ENCODE data around the gene EOLA1.
"Not testable (repeated sequence)": the region's sequence is repeated elsewhere in the genome, so short reads cannot be mapped to it uniquely, and the experiment has no call there.

The EOLA1 gene

DNA sequence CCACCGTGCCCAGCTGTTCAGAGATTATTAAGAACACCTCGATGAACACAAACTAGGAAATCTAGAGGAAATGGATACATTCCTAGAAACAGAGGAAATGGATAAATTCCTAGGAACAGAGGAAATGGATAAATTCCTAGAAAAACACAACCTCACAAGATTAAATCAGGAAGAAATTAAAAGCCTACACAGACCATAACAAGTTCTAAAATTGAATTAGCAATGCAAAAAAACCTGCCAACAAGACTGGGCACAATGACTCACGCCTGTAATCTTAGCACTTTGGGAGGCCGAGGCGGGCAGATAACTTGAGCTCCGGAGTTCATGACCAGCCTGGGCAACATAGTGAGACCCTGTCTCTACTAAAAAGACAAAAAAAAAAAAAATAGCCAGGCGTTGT lies 22.6 kb upstream of the EOLA1 start:
- H3K27ac ChIP-seq: no peak overlapping the region
- H3K36me3 ChIP-seq (replicated peaks): no peaks in the 10 kb centered on the region
- no peak for DNase-seq
- in situ Hi-C loops (cut with HindIII; ENCODE audit: low pct_ligation_motif_present, low sequenced_read_pairs): no loop called here
- no peak for TF ChIP-seq CTCF (IDR thresholded peaks at IDR 0.05; ENCODE audit: low read depth, low read length, missing control alignments)
- H3K27me3 ChIP-seq (replicated peaks): no peaks in the 10 kb centered on the region
- H3K4me3 ChIP-seq (ENCODE audit: low read depth, low read length): no peak overlapping the region

DNA sequence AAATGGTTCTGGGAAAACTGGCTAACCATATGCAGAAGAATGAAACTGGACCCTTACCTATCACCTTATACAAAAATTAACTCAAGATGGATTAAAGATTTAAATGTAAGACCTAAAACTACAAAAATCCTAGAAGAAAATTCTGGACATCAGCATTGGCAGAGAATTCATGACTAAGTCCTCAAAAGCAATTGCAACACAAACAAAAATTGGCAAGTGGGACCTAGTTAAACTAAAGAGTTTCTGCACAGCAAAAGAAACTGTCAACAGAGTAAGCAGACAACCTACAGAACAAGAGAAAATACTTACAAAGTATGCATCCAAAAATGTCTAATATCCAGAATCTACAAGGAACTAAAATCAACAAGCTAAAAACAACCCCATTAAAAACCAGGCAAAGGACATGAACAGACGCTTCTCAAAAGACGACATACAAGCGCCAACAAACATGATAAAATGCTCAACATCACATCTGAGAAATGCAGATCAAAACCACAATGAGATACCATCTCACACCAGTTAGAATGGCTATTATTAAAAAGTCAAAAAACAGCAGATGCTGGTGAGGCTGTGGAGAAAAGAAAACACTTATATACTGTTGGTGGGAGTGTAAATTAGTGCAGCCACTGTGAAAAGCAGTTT lies 20.1 kb upstream of the EOLA1 start:
- in situ Hi-C loops (cut with HindIII; ENCODE audit: low pct_ligation_motif_present, low sequenced_read_pairs); H3K4me3 ChIP-seq (ENCODE audit: low read depth, low read length); H3K27ac ChIP-seq; DNase-seq; H3K27me3 ChIP-seq (replicated peaks); H3K36me3 ChIP-seq (replicated peaks): not testable (repeated sequence)

GRCh38 chrX:149521438-149521837 lies 19.4 kb upstream of the EOLA1 start:
- H3K27ac ChIP-seq: no peak overlapping the region
- DNase-seq: no peak
- no peak for TF ChIP-seq CTCF (IDR thresholded peaks at IDR 0.05; ENCODE audit: low read depth, low read length, missing control alignments)
- H3K4me3 ChIP-seq (ENCODE audit: low read depth, low read length): no peak overlapping the region
- H3K36me3 ChIP-seq (replicated peaks): no peaks in the 10 kb centered on the region
- no peaks in the 10 kb centered on the region for H3K27me3 ChIP-seq (replicated peaks)
- in situ Hi-C loops (cut with HindIII; ENCODE audit: low pct_ligation_motif_present, low sequenced_read_pairs): no loop called here

- DNase-seq: no peak
- no peaks in the 10 kb centered on the region for H3K36me3 ChIP-seq (replicated peaks)
- no peaks in the 10 kb centered on the region for H3K27me3 ChIP-seq (replicated peaks)
- no peak overlapping the region for H3K4me3 ChIP-seq (ENCODE audit: low read depth, low read length)
- no peak overlapping the region for H3K27ac ChIP-seq
- in situ Hi-C loops (cut with HindIII; ENCODE audit: low pct_ligation_motif_present, low sequenced_read_pairs): no loop called here
- TF ChIP-seq CTCF (IDR thresholded peaks at IDR 0.05; ENCODE audit: low read depth, low read length, missing control alignments): no peak
Observed at GRCh38 chrX:149522916-149523315, 17.9 kb upstream of the EOLA1 start.

DNA sequence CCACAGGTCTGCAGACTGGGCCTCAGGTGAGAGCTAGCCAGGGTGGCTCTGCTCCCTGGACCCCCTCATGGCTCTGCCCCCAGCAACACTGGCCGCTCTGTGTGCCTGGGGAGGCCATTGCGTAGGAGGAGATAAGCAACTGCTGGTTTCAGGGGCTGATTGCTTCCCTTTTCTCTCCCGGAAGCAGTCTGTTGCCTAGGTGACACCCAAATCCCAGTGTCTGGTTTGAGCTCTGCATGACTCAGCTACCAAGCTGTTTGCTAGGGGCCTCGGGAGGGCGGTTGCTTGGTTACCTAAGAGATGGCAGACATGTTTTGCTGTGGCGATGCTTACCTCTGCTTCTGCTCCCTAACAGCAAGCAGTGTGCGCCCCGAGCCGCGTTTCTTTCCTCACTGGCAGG lies 15.4 kb upstream of the EOLA1 start:
- in situ Hi-C loops (cut with HindIII; ENCODE audit: low pct_ligation_motif_present, low sequenced_read_pairs); H3K4me3 ChIP-seq (ENCODE audit: low read depth, low read length); H3K27me3 ChIP-seq (replicated peaks); H3K36me3 ChIP-seq (replicated peaks): not testable (repeated sequence)
- H3K27ac ChIP-seq: peak overlapping the region; percentile 62
- peak; percentile 84 for DNase-seq

DNA sequence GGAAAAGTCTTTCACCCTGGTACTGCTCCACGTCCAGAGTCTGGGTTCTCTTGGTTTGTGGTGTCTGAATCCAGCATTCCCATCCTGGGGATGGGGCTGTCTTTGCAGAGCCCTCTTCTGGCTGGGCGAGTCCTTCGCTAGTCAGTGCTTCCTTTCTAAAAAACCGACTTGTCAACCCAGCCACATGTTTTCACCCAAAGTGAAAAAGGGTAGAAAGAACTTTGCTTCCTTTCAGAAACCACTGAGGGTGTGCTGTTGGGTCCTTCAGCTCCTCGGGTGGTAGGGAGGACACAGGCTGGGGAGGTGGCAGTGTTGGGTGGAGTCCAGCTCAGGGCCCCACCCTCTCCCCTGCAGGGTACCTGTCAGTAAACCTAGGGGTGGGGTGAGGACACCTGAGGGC lies 14.9 kb upstream of the EOLA1 start:
- H3K4me3 ChIP-seq (ENCODE audit: low read depth, low read length); in situ Hi-C loops (cut with HindIII; ENCODE audit: low pct_ligation_motif_present, low sequenced_read_pairs); DNase-seq; H3K27me3 ChIP-seq (replicated peaks); H3K36me3 ChIP-seq (replicated peaks): not testable (repeated sequence)
- H3K27ac ChIP-seq: peak overlapping the region; percentile 55

DNA sequence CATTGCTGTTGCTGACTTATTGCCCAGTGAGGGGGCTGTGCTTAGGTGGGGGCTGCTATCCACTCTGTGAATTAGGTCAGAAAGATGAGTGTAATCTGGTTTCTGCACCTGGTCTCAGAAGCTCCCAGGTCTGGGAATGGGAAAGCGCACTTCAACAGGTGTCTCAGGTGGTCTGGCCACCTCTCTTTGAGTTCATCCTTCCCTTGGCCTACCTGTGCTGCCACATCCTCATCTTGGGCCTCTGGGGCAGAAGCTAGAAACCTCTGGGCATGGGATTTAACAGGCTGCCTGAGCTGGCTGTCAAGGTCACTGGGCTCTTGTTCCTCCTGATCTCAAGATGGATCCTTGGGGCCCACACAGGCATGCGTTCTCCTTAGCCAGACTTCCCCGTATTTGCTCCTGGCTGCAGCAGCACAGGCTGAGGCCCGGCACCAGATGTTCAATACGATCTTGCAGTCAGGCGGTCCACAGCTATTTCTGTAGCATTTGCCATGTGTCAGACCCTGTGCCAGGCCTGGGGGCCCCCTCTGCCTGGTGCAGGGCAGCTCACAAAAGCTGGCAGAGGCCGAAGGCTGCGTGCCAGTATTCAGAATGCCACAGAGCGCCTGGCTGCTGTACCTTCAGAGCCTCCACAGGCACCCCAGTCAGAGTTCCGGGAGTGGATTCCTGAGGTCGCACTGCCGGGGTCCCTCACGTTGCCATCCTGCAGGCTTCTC lies 14.3 kb upstream of the EOLA1 start:
- H3K27ac ChIP-seq; H3K27me3 ChIP-seq (replicated peaks); DNase-seq; H3K36me3 ChIP-seq (replicated peaks); H3K4me3 ChIP-seq (ENCODE audit: low read depth, low read length); in situ Hi-C loops (cut with HindIII; ENCODE audit: low pct_ligation_motif_present, low sequenced_read_pairs): not testable (repeated sequence)

- peak; percentile 19 for DNase-seq
- Histone ChIP-seq H3K27ac (no peak overlapping the region), H3K27me3 (replicated peaks) (no peaks in the 10 kb centered on the region), H3K4me3 (ENCODE audit: low read depth, low read length) (no peak overlapping the region), H3K36me3 (replicated peaks) (no peaks in the 10 kb centered on the region)
- in situ Hi-C loops (cut with HindIII; ENCODE audit: low pct_ligation_motif_present, low sequenced_read_pairs): no loop called here
- TF ChIP-seq CTCF (IDR thresholded peaks at IDR 0.05; ENCODE audit: low read depth, low read length, missing control alignments): peak; percentile 66
Observed at GRCh38 chrX:149527705-149528104, 13.1 kb upstream of the EOLA1 start.

Data from brain microvascular endothelial cell (primary cell).